ENCODE results near the gene NUP214. TPM values are rescaled to one million over a fixed set of nuclear protein-coding genes. Genes with fewer than 3 reads are reported as not detected.

The NUP214 gene
- total and polyA plus RNA-seq, 2 of the 8 experiments (the other 6 are each of a cell fraction or from before 2014, with no cell fraction given), result 28.6 to 50.2 TPM

DNA sequence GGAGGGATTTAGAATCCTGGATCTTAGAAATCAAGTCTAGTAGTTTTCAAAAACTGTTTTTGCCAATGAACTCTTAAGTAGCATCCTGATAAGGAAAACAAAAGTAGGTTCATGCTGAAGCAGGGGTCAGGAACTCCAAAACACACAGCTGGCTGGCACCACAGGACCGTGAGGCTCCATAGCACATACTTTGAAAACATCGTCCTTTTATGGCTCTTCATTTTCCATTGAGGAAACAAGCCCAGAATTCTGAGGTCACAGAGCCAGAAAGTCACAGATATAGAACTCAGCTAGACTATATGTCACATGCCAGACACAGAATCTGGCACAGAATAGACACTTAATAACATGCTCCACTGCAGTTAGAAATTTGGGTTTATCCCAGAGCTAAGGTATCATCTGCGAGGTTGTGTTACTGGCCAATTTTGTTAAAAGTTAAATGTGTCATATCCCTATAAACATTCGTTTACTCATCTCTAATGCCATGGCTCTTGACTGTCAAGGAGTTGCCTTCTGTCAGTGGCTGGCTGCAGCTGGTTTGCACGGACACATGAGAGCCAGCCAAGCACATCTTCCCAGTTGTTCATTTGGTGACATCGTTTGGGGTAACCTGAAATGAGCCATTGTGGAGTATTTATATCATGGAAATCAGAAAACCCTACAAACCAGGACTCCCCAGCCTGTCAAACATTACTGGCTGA, 92.1 kb downstream of the NUP214 start (continued):
- TF ChIP-seq TEAD4 (IDR thresholded peaks at IDR 0.05; ENCODE audit: low read depth, low read length) (no peak), SP2 (IDR thresholded peaks at IDR 0.05; ENCODE audit: low read length) (no peak), RBBP5 (IDR thresholded peaks at IDR 0.05; ENCODE audit: borderline replicate concordance, low read depth, low read length) (no peak), RFX5 (IDR thresholded peaks at IDR 0.05; ENCODE audit: borderline replicate concordance, low read depth, low read length) (no peak), EZH2 (IDR thresholded peaks at IDR 0.05; ENCODE audit: low read depth, low read length, severe bottlenecking) (no peak)

All from H1 (cell line).